Measurements from ENCODE around the gene CDC42SE2.

GRCh38 chr5:131263648-131264450 is at the start of gene CDC42SE2:
- TF ChIP-seq CTCF (IDR thresholded peaks at IDR 0.05 in 4 of 5, conservative IDR thresholded peaks at IDR 0.05 in 1 of 5) (peak in 1 of 5 experiments; percentile 11), POLR2A (IDR thresholded peaks at IDR 0.05) (peak; percentile 92 to 97)
